Smooth muscle cell (in vitro differentiated cells): ENCODE measurements around the gene CLCN1. TPM values are rescaled to one million over a fixed set of nuclear protein-coding genes. Genes with fewer than 3 reads are reported as not detected.
A peak's percentile ranks its signal among the peaks of the same experiment; 100 is the strongest.

Experiments
- DNase-seq: peaks from one replicate; lab custom pipeline; 2025; ENCODE audit not compliant: unreplicated experiment; lab: John Stamatoyannopoulos, UW
- H2AFZ ChIP-seq: fragments of 200-600 bp; sonication (generic); 2 replicates; pipeline ENCODE4 v1.6.0; 2016; ENCODE audit warnings: antibody characterized with exemption, low read depth, mild to moderate bottlenecking
- H3F3A ChIP-seq: fragments of 200-600 bp; sonication (generic); 2 replicates; pipeline ENCODE4 v1.6.0; 2017; ENCODE audit warnings: antibody characterized with exemption, low read depth
- H3K27ac ChIP-seq: fragments of 200-600 bp; sonication (generic); 2 replicates; pipeline ENCODE4 v1.5.1; 2016; ENCODE audit warnings: low read depth, mild to moderate bottlenecking
- H3K27me3 ChIP-seq: fragments of 200-600 bp; sonication (generic); 2 replicates; pipeline ENCODE4 v1.6.1; 2016; ENCODE audit warnings: low read depth, mild to moderate bottlenecking
- H3K36me3 ChIP-seq: fragments of 200-600 bp; sonication (generic); 2 replicates; pipeline ENCODE4 v1.5.1; 2016; ENCODE audit warnings: low read depth
- H3K4me1 ChIP-seq: fragments of 200-600 bp; sonication (generic); 2 replicates; pipeline ENCODE4 v1.5.1; 2016; ENCODE audit warnings: low read depth
- H3K4me2 ChIP-seq: fragments of 200-600 bp; sonication (generic); 2 replicates; pipeline ENCODE4 v1.6.0; 2016; ENCODE audit warnings: mild to moderate bottlenecking
- H3K4me3 ChIP-seq: fragments of 200-600 bp; sonication (generic); 2 replicates; pipeline ENCODE4 v1.5.1; 2016; ENCODE audit warnings: mild to moderate bottlenecking
- H3K79me2 ChIP-seq: fragments of 200-600 bp; sonication (generic); 2 replicates; pipeline ENCODE4 v1.6.0; 2016; ENCODE audit warnings: low read depth, mild to moderate bottlenecking
- H3K9ac ChIP-seq: fragments of 200-600 bp; sonication (generic); 2 replicates; pipeline ENCODE4 v1.6.0; 2016; ENCODE audit warnings: low read depth
- H3K9me3 ChIP-seq: fragments of 200-600 bp; sonication (generic); replicated peaks from 2 replicates; pipeline ENCODE4 v1.5.1; 2016; ENCODE audit warnings: low read depth
- H4K20me1 ChIP-seq: fragments of 200-600 bp; sonication (generic); 2 replicates; pipeline ENCODE4 v1.6.0; 2016; ENCODE audit warnings: low read depth
- CTCF ChIP-seq: fragments of 200-600 bp; sonication (generic); IDR thresholded peaks from 2 replicates; pipeline ENCODE4 v1.5.1; 2017; ENCODE audit warnings: borderline replicate concordance, mild to moderate bottlenecking, antibody characterized with exemption; ENCODE audit not compliant: insufficient read depth, poor library complexity, severe bottlenecking
- WGBS: methylation state at CpG from one replicate; pipeline ENCODE4 v1.1.7; 2016; ENCODE audit warnings: low lambda C conversion rate; 5-methylcytosine and 5-hydroxymethylcytosine counted together
- polyA plus RNA-seq: library from polyadenylated mRNA; unstranded; fragments of >200 nt; fragmentation: Nextera tagmentation; extraction: Ambion mirVana; gene quantifications from 2 replicates; pipeline ENCODE4 v1.2.1, GENCODE V29; 2016
- total RNA-seq: library from RNA; depleted of rRNA; stranded (reverse); fragments of >200 nt; gene quantifications from 2 replicates; pipeline ENCODE4 v1.2.3, GENCODE V29; 2014

CLCN1 gene
- total and polyA plus RNA-seq, 2 experiments from 2014 or later = not detected

GRCh38 chr7:143382791-143383641 lies 67.1 kb downstream of the CLCN1 start:
- Histone ChIP-seq H3K9me3 (no peaks in the 10 kb centered on the region), H4K20me1 (peaks cover 66% of the 10 kb centered on the region), H3K27me3 (no peaks in the 10 kb centered on the region), H3K79me2 (peaks cover 73% of the 10 kb centered on the region), H2AFZ (no peak overlapping the region), H3K9ac (peak overlapping the region; percentile 96), H3K36me3 (no peaks in the 10 kb centered on the region), H3K4me2 (peak overlapping the region; percentile 85), H3K4me3 (peak overlapping the region; percentile 100), H3K4me1 (peaks cover 38% of the 10 kb centered on the region), H3F3A (peaks cover 35% of the 10 kb centered on the region), H3K27ac (peak overlapping the region; percentile 97)
- DNase-seq = no peak
- TF ChIP-seq CTCF = no peak
- 82% methylated on average over 15 of the region's 15 CpGs for WGBS

GRCh38 chr7:143383642-143383957 lies 67.7 kb downstream of the CLCN1 start:
- H3K27ac ChIP-seq = peak overlapping the region; percentile 97
- peaks cover 38% of the 10 kb centered on the region for H3F3A ChIP-seq
- H4K20me1 ChIP-seq = peaks cover 72% of the 10 kb centered on the region
- H3K27me3 ChIP-seq = no peaks in the 10 kb centered on the region
- DNase-seq = no peak
- H3K4me3 ChIP-seq = peak overlapping the region; percentile 100
- no peak for TF ChIP-seq CTCF
- no peak overlapping the region for H2AFZ ChIP-seq
- H3K9me3 ChIP-seq = no peaks in the 10 kb centered on the region
- peaks cover 36% of the 10 kb centered on the region for H3K4me1 ChIP-seq
- H3K9ac ChIP-seq = no peak overlapping the region
- H3K79me2 ChIP-seq = peaks cover 71% of the 10 kb centered on the region
- H3K36me3 ChIP-seq = no peaks in the 10 kb centered on the region
- peak overlapping the region; percentile 85 for H3K4me2 ChIP-seq
- WGBS = 43% methylated on average over 1 of the region's 1 CpG

- Histone ChIP-seq H3K4me2 (peak overlapping the region; percentile 85), H4K20me1 (peaks cover 78% of the 10 kb centered on the region), H3F3A (peaks cover 40% of the 10 kb centered on the region), H3K9ac (no peak overlapping the region), H3K4me3 (peak overlapping the region; percentile 100), H3K9me3 (no peaks in the 10 kb centered on the region), H2AFZ (no peak overlapping the region), H3K27me3 (no peaks in the 10 kb centered on the region), H3K79me2 (peaks cover 71% of the 10 kb centered on the region), H3K36me3 (no peaks in the 10 kb centered on the region), H3K27ac (peak overlapping the region; percentile 97), H3K4me1 (peaks cover 30% of the 10 kb centered on the region)
- no peak for DNase-seq
- TF ChIP-seq CTCF = no peak
- 30% methylated on average over 5 of the region's 5 CpGs for WGBS
These were observed 68.2 kb downstream of the CLCN1 start for GRCh38 chr7:143384148-143384547.
